Effector memory CD8-positive, alpha-beta T cell (primary cell): ENCODE results near the gene ANTXR2.

Experiments
- ATAC-seq: fragments of 150-1000 bp; cut with Tn5 transposase; replicated peaks from 2 replicates; pipeline ENCODE4 v1.10.0; 2021; ENCODE audit warnings: mild to moderate bottlenecking, moderate library complexity
- DNase-seq, 3 experiments: peaks; one replicate each; pipeline ENCODE4 v3.0.0; 2021
- H3K27ac Mint-ChIP-seq, 2 donors: one replicate each; pipeline ENCODE4 v1.8.0; 2022; ENCODE audit warnings: mild to moderate bottlenecking in 2 of 2, mixed read lengths in 2 of 2, moderate library complexity in 2 of 2
- H3K27me3 Mint-ChIP-seq, 2 donors: one replicate each; pipeline ENCODE4 v1.8.0; 2022; ENCODE audit warnings: mixed read lengths in 2 of 2
- H3K36me3 Mint-ChIP-seq: one replicate; pipeline ENCODE4 v1.8.0; 2022; ENCODE audit warnings: mild to moderate bottlenecking, moderate library complexity, mixed read lengths; ENCODE audit not compliant: insufficient read depth
- H3K4me1 Mint-ChIP-seq, 2 donors: one replicate each; pipeline ENCODE4 v1.8.0; 2022; ENCODE audit warnings: low read depth in 2 of 2, mixed read lengths in 2 of 2
- H3K4me3 Mint-ChIP-seq, 2 donors: one replicate each; pipeline ENCODE4 v1.8.0; 2022; ENCODE audit warnings: mild to moderate bottlenecking in 2 of 2, mixed read lengths in 2 of 2, moderate library complexity in 2 of 2
- H3K9me3 Mint-ChIP-seq, 2 donors: one replicate each; pipeline ENCODE4 v1.8.0; 2022; ENCODE audit warnings: mixed read lengths in 2 of 2

Gene ANTXR2

GRCh38 chr4:79964400-79965211, 108.4 kb downstream of the ANTXR2 start:
- Mint-ChIP-seq H3K36me3 (peaks cover 6% of the 10 kb centered on the region), H3K4me1 (no peaks in the 10 kb centered on the region), H3K4me3 (peak overlapping the region in 1 of 2 donors; percentile 12), H3K9me3 (no peaks in the 10 kb centered on the region), H3K27ac (no peak overlapping the region), H3K27me3 (no peaks in the 10 kb centered on the region)
- ATAC-seq (no peak), DNase-seq (no peak)

GRCh38 chr4:79964020-79964399, 109.0 kb downstream of the ANTXR2 start:
- no peak overlapping the region for H3K27ac Mint-ChIP-seq
- H3K9me3 Mint-ChIP-seq: no peaks in the 10 kb centered on the region
- H3K27me3 Mint-ChIP-seq: no peaks in the 10 kb centered on the region
- H3K4me3 Mint-ChIP-seq: no peak overlapping the region
- no peak for DNase-seq
- peaks cover 6% of the 10 kb centered on the region for H3K36me3 Mint-ChIP-seq
- ATAC-seq: no peak
- no peaks in the 10 kb centered on the region for H3K4me1 Mint-ChIP-seq

- no peak for DNase-seq
- no peaks in the 10 kb centered on the region for H3K4me1 Mint-ChIP-seq
Measured at GRCh38 chr4:79959652-79960051, 113.4 kb downstream of the ANTXR2 start.

GRCh38 chr4:79958466-79959264, 114.4 kb downstream of the ANTXR2 start:
- no peaks in the 10 kb centered on the region for H3K4me1 Mint-ChIP-seq
- no peak overlapping the region for H3K4me3 Mint-ChIP-seq
- H3K36me3 Mint-ChIP-seq: no peaks in the 10 kb centered on the region
- DNase-seq: no peak
- H3K9me3 Mint-ChIP-seq: no peaks in the 10 kb centered on the region
- no peaks in the 10 kb centered on the region for H3K27me3 Mint-ChIP-seq
- ATAC-seq: no peak
- no peak overlapping the region for H3K27ac Mint-ChIP-seq

More at GRCh38 chr4:79959652-79960051, 113.4 kb downstream of the ANTXR2 start:
- no peak overlapping the region for H3K27ac Mint-ChIP-seq
- no peak for ATAC-seq
- H3K9me3 Mint-ChIP-seq: no peaks in the 10 kb centered on the region
- no peaks in the 10 kb centered on the region for H3K36me3 Mint-ChIP-seq
- H3K4me3 Mint-ChIP-seq: no peak overlapping the region
- H3K27me3 Mint-ChIP-seq: no peaks in the 10 kb centered on the region

- Mint-ChIP-seq H3K27ac (no peak overlapping the region), H3K9me3 (no peaks in the 10 kb centered on the region), H3K36me3 (no peaks in the 10 kb centered on the region), H3K27me3 (no peaks in the 10 kb centered on the region), H3K4me1 (peaks cover 3% of the 10 kb centered on the region in 2 donors), H3K4me3 (no peak overlapping the region)
- ATAC-seq (no peak), DNase-seq (no peak)
Measured at GRCh38 chr4:79949178-79949577, 123.9 kb downstream of the ANTXR2 start.

GRCh38 chr4:79948739-79949138, 124.3 kb downstream of the ANTXR2 start:
- no peaks in the 10 kb centered on the region for H3K9me3 Mint-ChIP-seq
- no peaks in the 10 kb centered on the region for H3K36me3 Mint-ChIP-seq
- H3K4me1 Mint-ChIP-seq: peaks cover 3% of the 10 kb centered on the region in 2 donors
- H3K4me3 Mint-ChIP-seq: no peak overlapping the region
- ATAC-seq: no peak
- DNase-seq: no peak
- no peaks in the 10 kb centered on the region for H3K27me3 Mint-ChIP-seq
- H3K27ac Mint-ChIP-seq: peak overlapping the region in 1 of 2 donors; percentile 38

- ATAC-seq (no peak), DNase-seq (no peak)
- Mint-ChIP-seq H3K27me3 (no peaks in the 10 kb centered on the region), H3K27ac (peak overlapping the region in 1 of 2 donors; percentile 38), H3K4me1 (peaks cover 3% of the 10 kb centered on the region in 2 donors), H3K4me3 (no peak overlapping the region), H3K9me3 (no peaks in the 10 kb centered on the region), H3K36me3 (no peaks in the 10 kb centered on the region)
Measured at GRCh38 chr4:79948261-79948660, 124.8 kb downstream of the ANTXR2 start.

GRCh38 chr4:79947386-79947785, 125.6 kb downstream of the ANTXR2 start:
- no peak overlapping the region for H3K4me3 Mint-ChIP-seq
- peaks cover 3% of the 10 kb centered on the region in 2 donors for H3K4me1 Mint-ChIP-seq
- DNase-seq (no peak), ATAC-seq (no peak)
- H3K27ac Mint-ChIP-seq: peak overlapping the region in 1 of 2 donors; percentile 28
- no peaks in the 10 kb centered on the region for H3K9me3 Mint-ChIP-seq
- no peaks in the 10 kb centered on the region for H3K36me3 Mint-ChIP-seq
- H3K27me3 Mint-ChIP-seq: no peaks in the 10 kb centered on the region

- Mint-ChIP-seq H3K27me3 (no peaks in the 10 kb centered on the region), H3K36me3 (peaks cover 11% of the 10 kb centered on the region), H3K27ac (no peak overlapping the region), H3K4me1 (peaks cover 0 to 3% of the 10 kb centered on the region in 2 donors), H3K4me3 (no peak overlapping the region), H3K9me3 (no peaks in the 10 kb centered on the region)
- ATAC-seq (no peak), DNase-seq (no peak)
Measured at GRCh38 chr4:79935274-79935673, 137.8 kb downstream of the ANTXR2 start.

GRCh38 chr4:79934660-79935059, 138.4 kb downstream of the ANTXR2 start:
- H3K27ac Mint-ChIP-seq: no peak overlapping the region
- H3K4me1 Mint-ChIP-seq: peaks cover 0 to 3% of the 10 kb centered on the region in 2 donors
- no peaks in the 10 kb centered on the region for H3K9me3 Mint-ChIP-seq
- no peak for DNase-seq
- H3K27me3 Mint-ChIP-seq: no peaks in the 10 kb centered on the region
- H3K36me3 Mint-ChIP-seq: peaks cover 11% of the 10 kb centered on the region
- ATAC-seq: no peak
- H3K4me3 Mint-ChIP-seq: no peak overlapping the region

GRCh38 chr4:79927931-79928330, 145.1 kb downstream of the ANTXR2 start:
- ATAC-seq: no peak

GRCh38 chr4:79923281-79923680, 149.7 kb downstream of the ANTXR2 start:
- H3K27ac Mint-ChIP-seq: no peak overlapping the region
- peaks cover 0 to 7% of the 10 kb centered on the region in 2 donors for H3K4me1 Mint-ChIP-seq
- DNase-seq (no peak), ATAC-seq (no peak)
- no peaks in the 10 kb centered on the region for H3K9me3 Mint-ChIP-seq
- no peak overlapping the region for H3K4me3 Mint-ChIP-seq
- H3K27me3 Mint-ChIP-seq: no peaks in the 10 kb centered on the region
- H3K36me3 Mint-ChIP-seq: no peaks in the 10 kb centered on the region

More at GRCh38 chr4:79927931-79928330, 145.1 kb downstream of the ANTXR2 start:
- Mint-ChIP-seq H3K9me3 (no peaks in the 10 kb centered on the region), H3K27me3 (no peaks in the 10 kb centered on the region), H3K4me1 (no peaks in the 10 kb centered on the region), H3K36me3 (peaks cover 3% of the 10 kb centered on the region), H3K27ac (no peak overlapping the region), H3K4me3 (no peak overlapping the region)
- DNase-seq: no peak

GRCh38 chr4:79922011-79922410, 151.0 kb downstream of the ANTXR2 start:
- Mint-ChIP-seq H3K9me3 (no peaks in the 10 kb centered on the region), H3K4me1 (peaks cover 0 to 7% of the 10 kb centered on the region in 2 donors), H3K36me3 (no peaks in the 10 kb centered on the region), H3K4me3 (no peak overlapping the region), H3K27ac (no peak overlapping the region), H3K27me3 (no peaks in the 10 kb centered on the region)
- DNase-seq: no peak
- no peak for ATAC-seq
